ENCODE results near the gene MEX3D.

DNA sequence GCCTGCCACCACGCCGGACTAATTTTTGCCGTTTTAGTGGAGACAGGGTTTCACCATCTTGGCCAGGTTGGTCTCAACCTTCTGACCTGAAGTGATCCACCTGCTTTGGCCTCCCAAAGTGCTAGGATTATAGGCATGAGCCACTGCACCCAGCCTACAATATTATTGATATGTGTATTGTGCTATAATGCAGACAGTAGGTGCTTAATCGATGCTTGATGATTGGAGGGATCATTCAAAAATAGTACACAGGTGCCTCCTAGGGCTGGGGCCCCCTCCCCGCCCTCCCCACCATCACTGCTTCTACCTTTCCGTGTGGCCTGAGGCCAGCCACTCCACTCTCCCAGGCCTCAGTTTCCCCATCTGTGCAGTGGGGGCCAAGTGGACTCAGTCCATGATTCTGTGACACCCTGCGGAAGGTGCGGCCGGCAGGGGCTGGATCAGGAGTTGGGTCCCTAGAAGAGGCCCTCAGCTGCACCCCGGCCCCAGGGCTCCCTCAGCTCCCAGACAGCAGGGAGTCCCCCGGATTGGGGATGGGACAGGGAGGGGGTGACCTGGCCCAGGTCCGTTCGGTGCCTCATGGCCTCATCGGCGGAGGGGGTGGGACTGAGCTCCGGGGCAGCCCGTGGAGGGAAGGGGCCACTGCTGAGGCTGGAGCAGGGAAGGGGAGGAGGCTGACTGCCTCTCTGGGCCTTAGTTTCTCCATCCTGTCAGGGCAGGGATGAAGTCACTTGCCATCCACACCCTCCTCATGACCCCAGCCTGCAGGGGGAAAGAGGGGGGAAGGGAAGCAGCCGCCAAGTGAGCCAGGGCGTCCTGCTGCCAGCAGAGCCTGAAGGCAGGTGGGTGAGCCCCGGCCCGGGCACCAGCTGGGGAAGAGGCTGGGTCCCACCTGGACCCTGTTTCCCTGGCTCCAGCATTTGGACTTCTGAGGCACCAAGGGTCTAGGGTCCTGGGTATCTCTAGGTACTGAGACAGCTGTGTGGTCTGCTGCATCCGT, 56.5 kb downstream of the MEX3D start:
- TF ChIP-seq ESRRA (IDR thresholded peaks at IDR 0.05; ENCODE audit: borderline replicate concordance, low read length): no peak
- no peak for TF ChIP-seq MAFK (IDR thresholded peaks at IDR 0.05; ENCODE audit: partially characterized antibody)

Data from A549 (cell line).